Measurements from ENCODE around the gene MYD88.

DNA sequence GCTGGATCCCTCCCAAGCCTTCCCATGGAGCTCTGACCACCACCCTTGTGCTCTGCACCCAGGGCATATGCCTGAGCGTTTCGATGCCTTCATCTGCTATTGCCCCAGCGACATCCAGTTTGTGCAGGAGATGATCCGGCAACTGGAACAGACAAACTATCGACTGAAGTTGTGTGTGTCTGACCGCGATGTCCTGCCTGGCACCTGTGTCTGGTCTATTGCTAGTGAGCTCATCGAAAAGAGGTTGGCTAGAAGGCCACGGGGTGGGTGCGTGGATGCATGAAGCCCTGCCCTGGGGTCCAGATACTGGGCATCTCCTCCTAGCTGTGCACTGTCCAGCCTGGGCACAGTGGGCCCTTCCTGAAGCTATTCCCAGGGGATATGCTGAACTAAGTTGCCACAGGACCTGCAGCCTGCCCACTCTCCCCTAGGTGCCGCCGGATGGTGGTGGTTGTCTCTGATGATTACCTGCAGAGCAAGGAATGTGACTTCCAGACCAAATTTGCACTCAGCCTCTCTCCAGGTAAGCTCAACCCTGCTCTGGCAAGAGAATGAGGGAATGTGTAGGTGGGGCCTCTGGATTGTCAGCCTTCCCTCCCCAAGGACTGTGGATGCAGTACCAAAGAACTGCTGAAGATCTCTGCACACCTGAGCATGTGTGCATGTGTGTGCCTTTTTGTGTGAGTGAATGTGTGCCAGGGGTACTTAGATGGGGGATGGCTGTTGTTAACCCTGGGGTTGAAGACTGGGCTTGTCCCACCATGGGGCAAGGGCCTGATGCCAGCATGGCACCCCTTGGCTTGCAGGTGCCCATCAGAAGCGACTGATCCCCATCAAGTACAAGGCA, 2.1 kb downstream of the MYD88 start:
- TF ChIP-seq, protein P1, sequence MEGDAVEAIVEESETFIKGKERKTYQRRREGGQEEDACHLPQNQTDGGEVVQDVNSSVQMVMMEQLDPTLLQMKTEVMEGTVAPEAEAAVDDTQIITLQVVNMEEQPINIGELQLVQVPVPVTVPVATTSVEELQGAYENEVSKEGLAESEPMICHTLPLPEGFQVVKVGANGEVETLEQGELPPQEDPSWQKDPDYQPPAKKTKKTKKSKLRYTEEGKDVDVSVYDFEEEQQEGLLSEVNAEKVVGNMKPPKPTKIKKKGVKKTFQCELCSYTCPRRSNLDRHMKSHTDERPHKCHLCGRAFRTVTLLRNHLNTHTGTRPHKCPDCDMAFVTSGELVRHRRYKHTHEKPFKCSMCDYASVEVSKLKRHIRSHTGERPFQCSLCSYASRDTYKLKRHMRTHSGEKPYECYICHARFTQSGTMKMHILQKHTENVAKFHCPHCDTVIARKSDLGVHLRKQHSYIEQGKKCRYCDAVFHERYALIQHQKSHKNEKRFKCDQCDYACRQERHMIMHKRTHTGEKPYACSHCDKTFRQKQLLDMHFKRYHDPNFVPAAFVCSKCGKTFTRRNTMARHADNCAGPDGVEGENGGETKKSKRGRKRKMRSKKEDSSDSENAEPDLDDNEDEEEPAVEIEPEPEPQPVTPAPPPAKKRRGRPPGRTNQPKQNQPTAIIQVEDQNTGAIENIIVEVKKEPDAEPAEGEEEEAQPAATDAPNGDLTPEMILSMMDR (IDR thresholded peaks at IDR 0.05; ENCODE audit: insufficient read depth, low read length, poor library complexity, severe bottlenecking) = no peak
- TF ChIP-seq EZH2phosphoT487 (conservative IDR thresholded peaks at IDR 0.05; ENCODE audit: low read length) = no peak
